ENCODE data around the gene SH2D5.

GRCh38 chr1:20719261-20719660 lies 13.2 kb downstream of the SH2D5 start:
- TF ChIP-seq CTCF (IDR thresholded peaks at IDR 0.05) (no peak), POLR2AphosphoS5 (IDR thresholded peaks at IDR 0.05) (no peak)
